Stimulated activated CD4-positive, alpha-beta T cell treated with anti-CD3 and anti-CD28 coated beads, Interleukin-12 subunit alpha, Interleukin-12 subunit beta, amount 100 ng/mL, for 4 hours (primary cell): Measurements from ENCODE around the gene CSMD2.

Experiments used
- DNase-seq: peaks from one replicate; pipeline ENCODE4 v3.0.0-alpha.2; 2020

Gene CSMD2

GRCh38 chr1:33791251-33791650, 373.8 kb downstream of the CSMD2 start:
- DNase-seq = no peak

DNA sequence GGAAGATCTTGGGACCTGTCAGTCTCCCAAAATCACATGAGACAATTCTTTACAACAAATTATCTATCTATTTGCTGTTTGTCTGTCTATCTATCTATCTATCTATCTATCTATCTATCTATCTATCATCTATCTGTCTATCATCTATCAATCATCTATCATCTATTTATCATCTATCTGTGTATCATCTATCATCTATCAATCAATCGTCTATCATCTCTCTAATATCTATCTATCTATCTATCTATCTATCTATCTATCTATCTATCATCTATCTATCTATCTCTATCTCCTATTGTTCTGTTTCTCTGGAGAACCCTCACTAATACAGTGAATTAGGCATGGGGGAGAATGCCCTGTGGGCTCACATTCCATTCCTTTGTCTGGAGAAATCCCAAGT, 374.5 kb downstream of the CSMD2 start:
- DNase-seq = no peak

DNA sequence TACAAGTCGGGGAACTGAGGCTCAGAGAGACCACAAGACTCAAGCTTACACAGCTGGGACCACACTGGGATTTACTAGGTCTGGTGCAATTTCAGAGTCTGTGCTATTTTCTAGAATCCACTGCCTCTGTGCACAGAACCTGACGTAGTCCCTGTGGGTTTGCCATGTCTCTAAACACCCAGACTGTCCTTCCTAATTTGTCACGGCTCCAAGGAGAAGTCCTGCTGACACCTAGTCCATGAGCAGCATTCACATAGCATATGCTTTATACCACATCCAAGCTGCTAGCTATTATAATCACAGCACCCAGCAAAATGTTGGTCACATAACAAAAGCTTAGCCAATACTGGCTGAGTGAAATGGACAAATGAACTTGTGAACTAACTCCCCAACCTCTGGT, 380.2 kb downstream of the CSMD2 start:
- DNase-seq = no peak

DNA sequence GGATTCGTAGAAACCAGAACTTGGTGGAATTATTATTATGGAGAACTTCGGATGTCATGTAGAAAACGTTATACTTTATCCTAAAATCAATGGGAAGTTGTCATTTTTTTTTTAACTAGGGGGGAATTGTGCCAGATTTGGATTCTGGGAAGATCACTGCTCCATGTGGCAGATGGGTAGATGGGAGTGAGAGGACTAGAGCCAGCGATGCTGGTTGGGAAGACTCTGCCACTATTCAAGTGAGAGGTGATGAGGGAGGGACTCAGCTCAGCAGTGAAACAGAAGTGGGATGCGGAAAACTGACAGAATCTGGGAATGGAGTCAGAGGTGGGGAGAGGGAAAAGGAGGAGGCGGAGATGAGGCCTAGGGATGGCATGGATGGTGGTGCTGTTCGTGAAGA, 382.3 kb downstream of the CSMD2 start:
- no peak for DNase-seq

DNA sequence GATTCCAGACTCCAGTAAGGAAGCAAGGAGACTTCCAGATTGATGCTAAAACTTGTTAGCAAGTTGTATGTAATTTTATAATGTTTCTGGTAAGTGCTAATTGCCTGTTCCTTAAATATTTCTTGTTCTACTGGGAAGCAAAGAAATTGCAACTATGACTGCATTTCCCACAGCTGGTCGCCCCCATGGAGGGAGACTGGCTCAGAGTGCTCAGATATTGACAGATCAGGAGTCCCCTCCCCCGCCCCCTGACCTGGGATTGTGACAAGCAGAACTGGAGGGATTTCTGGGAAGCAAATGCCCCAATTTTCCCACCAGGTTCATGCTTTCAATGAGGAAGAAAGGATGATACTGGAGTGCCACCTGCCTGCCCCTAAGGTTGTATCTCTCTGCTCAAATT, 383.4 kb downstream of the CSMD2 start:
- DNase-seq = no peak

- DNase-seq = no peak
Measured at GRCh38 chr1:33777337-33777736, 387.7 kb downstream of the CSMD2 start.

GRCh38 chr1:33768821-33769220, 396.2 kb downstream of the CSMD2 start:
- DNase-seq = no peak

- no peak for DNase-seq
Measured at GRCh38 chr1:33768106-33768505, 396.9 kb downstream of the CSMD2 start.

DNA sequence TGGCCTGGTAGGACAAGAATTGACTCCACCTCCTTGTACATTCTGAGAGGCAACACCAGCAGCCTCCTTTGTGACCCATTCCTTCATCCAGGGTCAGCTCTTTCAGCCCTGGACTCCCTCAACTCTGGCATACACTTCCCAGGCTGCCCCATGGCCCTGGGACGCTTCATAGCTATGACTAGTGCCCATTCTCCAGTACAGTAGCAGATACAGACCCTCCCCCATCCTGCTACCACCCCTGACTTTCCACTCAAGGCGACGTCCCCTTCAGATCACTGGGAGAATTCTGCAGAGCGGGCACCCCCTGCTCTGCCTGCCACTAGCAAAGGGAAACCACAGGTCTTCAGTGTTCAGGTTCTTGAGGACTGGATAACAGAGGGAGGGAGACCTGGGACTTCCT, 400.9 kb downstream of the CSMD2 start:
- DNase-seq = no peak

- no peak for DNase-seq
Measured at GRCh38 chr1:33763406-33763805, 401.6 kb downstream of the CSMD2 start.

- no peak for DNase-seq
Measured at GRCh38 chr1:33762962-33763361, 402.1 kb downstream of the CSMD2 start.

DNA sequence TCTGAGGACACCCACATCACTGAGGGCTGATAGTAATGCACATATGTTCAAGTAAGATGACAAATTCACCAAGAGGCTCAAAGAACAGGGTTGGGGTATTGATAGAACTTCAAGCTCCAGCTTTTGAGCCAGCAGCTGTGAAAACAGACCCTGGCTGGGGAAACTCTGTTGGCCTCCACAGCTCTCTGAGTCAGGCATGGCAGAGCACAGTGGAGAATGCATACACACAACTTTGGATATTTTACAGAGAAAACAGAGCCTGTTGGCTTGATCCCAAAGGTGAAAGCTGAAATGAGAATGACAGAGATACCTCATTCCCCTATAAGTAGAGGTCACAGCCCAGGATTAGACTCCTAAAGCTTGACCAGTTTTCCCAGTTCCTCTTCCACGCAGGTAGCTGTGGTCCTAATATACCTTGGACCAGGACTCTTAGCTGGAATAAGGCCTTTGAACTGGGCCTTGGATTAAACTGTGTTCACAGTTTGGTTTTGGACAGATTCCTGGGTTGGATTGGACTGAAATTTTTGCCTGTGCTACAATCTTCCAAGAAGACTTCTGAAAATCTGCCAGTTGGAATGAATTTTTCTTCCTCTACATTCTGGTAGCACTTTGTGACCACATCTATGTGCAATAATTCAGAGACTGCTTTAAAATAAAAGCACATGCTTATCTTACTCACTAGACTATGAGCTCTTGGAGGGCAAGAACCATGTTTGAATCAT, 402.8 kb downstream of the CSMD2 start:
- DNase-seq = no peak

GRCh38 chr1:33758698-33759097, 406.3 kb downstream of the CSMD2 start:
- DNase-seq = no peak

DNA sequence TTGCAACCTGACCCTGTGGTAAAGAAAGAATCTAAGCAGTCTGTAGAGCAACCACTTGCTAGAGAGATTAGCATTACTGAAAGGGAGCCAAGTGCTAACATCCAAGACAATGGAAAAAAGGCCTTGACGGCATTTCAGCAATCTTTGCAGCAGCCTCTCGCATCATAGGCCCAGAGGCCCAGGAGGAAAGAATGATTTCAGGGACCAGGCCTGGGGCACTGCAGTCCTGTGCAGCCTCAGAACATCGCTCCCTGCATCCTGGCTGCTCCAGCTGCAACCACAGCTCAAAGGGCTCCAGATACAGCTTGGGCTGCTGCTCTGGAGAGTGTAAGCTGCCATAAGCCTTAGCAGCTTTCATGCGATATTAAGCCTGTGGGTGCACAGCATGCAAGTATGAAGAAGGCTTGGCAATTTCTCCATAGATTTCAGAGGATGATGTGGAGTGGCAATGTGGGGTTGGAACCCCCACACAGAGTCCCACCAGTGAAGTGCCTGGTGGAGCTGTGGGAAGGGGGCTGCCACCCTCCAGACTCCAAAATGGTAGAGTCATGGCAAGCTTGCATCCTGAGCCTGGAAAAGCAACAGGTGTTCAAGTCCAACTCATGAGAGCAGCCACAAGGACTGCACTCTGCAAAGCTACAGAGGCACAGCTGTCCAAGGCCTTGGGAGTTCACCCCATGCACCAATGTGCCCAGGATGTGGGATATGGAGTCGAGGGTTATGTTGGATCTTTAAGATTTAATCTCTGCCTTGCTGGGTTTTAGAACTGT, 411.8 kb downstream of the CSMD2 start:
- DNase-seq = no peak

DNA sequence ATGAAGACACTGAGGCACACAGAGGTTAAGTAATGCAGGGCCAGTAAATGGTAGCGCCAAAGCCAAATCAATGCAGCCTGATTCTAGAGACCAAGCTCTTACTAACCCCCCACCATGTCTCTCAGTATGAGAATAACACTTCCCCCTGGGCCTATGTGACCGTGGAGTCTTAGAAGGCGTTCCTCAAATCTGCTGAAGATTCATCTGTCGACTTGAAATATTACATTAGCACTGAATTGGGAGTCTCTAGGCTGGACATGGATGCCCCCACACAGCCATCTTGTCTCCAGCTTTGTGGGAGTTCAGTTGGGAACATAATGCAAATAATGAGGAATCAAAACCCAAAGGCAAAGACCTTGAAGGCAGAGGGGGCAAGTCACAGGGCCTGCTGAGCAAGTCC, 419.1 kb downstream of the CSMD2 start:
- no peak for DNase-seq

DNA sequence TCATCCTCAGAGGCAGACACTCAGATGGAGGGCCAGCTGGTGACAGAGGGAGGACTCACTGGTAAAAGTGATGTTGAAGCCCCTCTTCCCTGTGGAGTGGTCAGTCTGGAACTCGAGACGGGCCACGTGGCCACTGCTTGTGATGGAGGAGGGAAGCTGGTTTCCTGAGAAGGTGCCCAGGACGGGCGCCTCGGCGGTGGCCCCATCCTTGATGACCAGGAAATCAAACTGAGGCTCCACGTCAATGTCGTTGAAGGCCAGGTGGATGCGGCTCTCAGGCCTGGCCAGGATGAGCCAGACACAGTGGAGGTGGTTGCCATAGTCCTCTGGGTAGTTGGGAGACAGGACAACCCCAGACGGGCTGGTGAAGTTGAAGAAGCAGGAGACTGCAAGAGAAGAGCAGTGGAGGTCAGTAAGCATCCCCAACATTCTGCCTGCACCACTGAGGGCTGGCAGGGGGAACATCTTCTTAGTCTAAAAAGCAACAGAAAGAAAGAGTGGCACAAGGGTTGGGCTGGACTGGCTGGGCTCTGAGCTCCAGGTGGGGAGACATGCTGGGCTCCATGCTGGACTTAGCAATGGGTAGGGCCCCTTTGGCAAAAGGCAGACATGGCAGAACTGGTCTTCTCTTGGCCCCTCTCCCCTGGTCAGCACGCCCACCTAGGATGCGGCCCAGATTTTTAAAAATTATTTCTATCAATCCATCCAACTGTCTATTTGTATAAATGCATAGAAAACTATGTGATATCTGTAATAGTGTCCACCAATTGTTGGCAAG, 421.6 kb downstream of the CSMD2 start:
- no peak for DNase-seq

- no peak for DNase-seq
Measured at GRCh38 chr1:33742663-33743062, 422.4 kb downstream of the CSMD2 start.

- no peak for DNase-seq
Measured at GRCh38 chr1:33741749-33742148, 423.3 kb downstream of the CSMD2 start.

DNA sequence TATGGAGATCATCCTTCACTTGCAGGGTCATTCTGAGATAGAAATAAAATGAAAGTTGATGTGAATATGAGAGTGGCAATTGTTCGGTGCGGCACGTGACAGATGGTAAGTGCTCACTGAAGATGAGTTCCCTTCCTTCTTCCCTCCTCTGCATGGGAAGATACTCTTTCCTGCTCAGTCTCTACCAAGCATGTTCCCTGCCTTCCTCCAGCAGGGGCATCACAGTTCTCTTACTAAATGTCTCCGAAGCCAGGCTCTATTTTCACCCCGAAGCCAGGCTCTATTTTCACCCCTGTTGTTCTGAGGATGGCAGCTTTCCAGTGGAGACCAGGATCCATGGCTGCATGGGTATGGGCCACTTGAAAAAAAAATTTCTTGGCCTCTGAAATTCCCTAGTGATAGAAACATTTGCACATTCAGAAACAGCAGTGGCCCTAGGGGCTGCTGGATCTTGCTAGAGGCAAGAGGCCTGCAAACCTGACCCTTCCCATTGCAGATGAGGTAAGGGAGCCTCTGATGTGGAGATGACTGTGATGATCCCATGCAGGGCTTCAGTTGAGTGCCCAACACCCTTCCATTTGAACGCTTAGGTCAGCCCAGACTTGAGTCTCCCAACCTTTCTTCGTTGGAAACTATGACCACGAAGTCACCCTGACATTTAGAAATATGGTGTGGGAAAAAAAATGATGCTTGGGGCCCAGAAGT, 424.8 kb downstream of the CSMD2 start:
- DNase-seq = no peak

DNA sequence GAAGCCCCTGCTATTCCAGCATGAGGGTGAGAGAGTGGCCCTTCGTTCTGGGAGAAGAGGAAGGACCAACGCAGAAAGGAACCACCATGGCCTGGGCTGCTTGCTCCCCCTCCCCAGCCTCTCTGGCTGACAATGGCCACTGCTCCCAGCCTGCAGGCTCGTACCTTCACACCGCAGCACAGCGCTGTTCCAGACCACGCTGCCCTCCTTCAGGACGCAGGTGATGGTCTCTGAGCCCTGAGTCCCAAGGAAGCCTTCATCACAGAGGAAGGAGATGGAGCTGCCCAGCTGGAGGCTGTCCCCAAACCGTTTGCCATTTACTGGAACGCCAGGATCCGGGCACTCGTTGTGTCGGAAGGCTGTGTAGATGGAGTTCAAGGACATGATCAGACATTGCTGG, 426.1 kb downstream of the CSMD2 start:
- no peak for DNase-seq

DNA sequence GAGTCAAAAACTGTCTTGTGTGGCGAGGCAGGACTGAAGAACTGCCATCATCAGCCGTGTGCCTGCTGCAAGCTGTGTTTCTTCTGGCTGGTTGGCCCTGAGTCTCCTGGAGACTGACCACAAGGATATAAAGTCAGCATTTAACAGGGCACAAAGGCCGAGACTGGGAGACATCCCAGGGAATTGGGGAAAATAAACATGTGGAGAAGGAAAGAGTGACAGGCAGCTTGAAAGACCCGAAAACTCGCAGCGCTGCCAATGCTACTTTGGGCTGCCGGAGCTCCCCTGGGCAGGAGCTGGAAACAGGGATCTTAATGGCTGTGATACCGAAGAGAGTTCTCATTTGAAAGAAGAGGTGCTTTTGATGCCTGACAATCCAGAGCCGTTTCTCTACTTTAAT, 426.5 kb downstream of the CSMD2 start:
- no peak for DNase-seq

- no peak for DNase-seq
Measured at GRCh38 chr1:33736496-33736895, 428.5 kb downstream of the CSMD2 start.

DNA sequence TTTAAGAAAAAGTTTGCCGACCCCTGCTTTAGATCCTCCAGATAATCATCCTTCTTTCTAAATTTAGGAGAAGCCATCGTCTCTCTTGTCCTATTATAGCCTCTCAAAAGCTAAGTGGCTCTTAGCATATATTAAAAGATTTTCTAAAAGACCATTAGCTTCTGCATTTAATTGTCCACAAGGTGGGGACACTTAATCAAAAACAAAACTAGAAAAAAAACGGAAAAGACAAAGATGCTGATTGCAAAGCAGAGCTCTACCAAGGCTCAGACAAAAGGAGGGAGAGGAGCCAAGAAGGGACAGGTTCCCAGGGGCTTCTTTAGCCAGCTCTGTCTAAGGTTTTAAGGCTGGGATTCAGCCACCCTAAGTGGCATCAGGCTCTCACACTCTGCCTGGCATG, 429.4 kb downstream of the CSMD2 start:
- DNase-seq = no peak
